ENCODE results near the gene ARIH2.

ARIH2 gene

GRCh38 chr3:49030321-49030720 lies 111.7 kb downstream of the ARIH2 start:
- DNase-seq: peak; percentile 76 to 83

DNA sequence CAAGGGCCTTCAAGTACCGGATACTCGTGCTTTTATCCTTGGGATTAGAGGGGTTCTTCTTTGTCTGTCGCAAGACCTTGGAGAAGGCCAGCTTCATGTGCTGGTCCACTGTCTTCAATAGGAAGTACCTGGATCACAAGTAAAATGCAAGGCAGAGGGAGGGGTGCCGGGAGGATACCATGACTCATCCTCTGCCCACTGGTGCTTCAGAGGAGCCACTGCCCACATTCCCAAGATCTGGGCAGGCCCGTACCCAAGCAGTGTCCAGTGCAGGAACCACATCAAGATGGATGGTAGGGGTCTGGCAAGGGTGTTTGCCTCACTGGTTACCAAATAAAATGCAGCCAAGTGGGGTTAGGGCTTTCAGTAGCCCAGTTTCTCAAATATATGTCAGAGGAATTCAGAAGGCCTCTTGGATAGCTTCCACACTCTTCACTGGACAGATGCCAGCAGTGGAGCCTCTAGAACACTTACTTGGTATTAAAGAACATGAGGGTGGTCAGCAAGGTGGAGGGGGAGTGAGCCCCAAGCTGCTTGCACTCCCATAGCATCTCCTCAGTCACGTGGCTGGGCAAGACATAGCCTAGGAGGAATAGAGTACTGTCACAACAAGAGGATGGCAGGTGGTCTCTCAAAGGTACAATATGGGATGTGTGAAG lies 114.1 kb downstream of the ARIH2 start:
- no peak for DNase-seq
- TF ChIP-seq POLR2A (IDR thresholded peaks at IDR 0.05; ENCODE audit: low read length) (no peak), GATA1 (IDR thresholded peaks at IDR 0.05; ENCODE audit: low read depth, low read length) (no peak)

More at GRCh38 chr3:49030321-49030720, 111.7 kb downstream of the ARIH2 start:
- TF ChIP-seq POLR2A (IDR thresholded peaks at IDR 0.05; ENCODE audit: low read length): no peak
- no peak for TF ChIP-seq GATA1 (IDR thresholded peaks at IDR 0.05; ENCODE audit: low read depth, low read length)

- no peak for TF ChIP-seq POLR2A (IDR thresholded peaks at IDR 0.05; ENCODE audit: low read length)
- TF ChIP-seq GATA1 (IDR thresholded peaks at IDR 0.05; ENCODE audit: low read depth, low read length): no peak
- DNase-seq: no peak
Observed at GRCh38 chr3:49034650-49035049, 116.0 kb downstream of the ARIH2 start.

GRCh38 chr3:49035281-49035680 lies 116.6 kb downstream of the ARIH2 start:
- TF ChIP-seq GATA1 (IDR thresholded peaks at IDR 0.05; ENCODE audit: low read depth, low read length) (no peak), POLR2A (IDR thresholded peaks at IDR 0.05; ENCODE audit: low read length) (no peak)
- no peak for DNase-seq

All from erythroblast (primary cell).